ENCODE results near the gene TNNI2. TPM values are rescaled to one million over a fixed set of nuclear protein-coding genes. Genes with fewer than 3 reads are reported as not detected.

TNNI2 gene
- total and polyA plus RNA-seq, 10 donors: 2.3 to 21.8 (median 6.7) TPM

DNA sequence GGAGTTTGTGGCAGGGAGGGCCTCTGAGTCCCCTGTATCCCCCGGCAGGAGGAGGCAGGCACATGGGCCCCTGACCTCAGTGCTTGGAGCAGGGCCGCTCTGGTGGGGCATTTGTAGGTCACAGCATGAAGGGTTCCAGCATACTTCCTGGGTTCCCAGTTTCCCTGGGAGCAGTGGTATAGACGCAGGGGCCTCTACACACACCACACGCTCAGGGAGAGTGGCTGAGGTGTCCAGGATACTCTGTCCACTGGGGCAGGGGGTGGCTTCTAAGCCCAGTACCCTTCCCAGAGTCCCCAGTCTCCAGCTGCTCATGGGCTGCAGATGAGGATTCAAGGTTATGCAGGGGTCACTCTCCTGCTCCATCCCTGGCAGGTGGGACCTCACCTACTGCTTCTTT, 20.2 kb downstream of the TNNI2 start:
- Histone ChIP-seq H3K4me1 (peaks cover 28 to 84% (median 66%) of the 10 kb centered on the region in 6 donors), H3K27me3 (replicated peaks in 1 of 7) (no peaks in the 10 kb centered on the region), H3K27ac (no peak overlapping the region), H3K4me3 (no peak overlapping the region), H3K36me3 (peaks cover 0 to 53% (median 5%) of the 10 kb centered on the region in 6 donors), H3K9me3 (no peaks in the 10 kb centered on the region)
- no peak for TF ChIP-seq POLR2A (IDR thresholded peaks at IDR 0.05)
- TF ChIP-seq, protein P1, sequence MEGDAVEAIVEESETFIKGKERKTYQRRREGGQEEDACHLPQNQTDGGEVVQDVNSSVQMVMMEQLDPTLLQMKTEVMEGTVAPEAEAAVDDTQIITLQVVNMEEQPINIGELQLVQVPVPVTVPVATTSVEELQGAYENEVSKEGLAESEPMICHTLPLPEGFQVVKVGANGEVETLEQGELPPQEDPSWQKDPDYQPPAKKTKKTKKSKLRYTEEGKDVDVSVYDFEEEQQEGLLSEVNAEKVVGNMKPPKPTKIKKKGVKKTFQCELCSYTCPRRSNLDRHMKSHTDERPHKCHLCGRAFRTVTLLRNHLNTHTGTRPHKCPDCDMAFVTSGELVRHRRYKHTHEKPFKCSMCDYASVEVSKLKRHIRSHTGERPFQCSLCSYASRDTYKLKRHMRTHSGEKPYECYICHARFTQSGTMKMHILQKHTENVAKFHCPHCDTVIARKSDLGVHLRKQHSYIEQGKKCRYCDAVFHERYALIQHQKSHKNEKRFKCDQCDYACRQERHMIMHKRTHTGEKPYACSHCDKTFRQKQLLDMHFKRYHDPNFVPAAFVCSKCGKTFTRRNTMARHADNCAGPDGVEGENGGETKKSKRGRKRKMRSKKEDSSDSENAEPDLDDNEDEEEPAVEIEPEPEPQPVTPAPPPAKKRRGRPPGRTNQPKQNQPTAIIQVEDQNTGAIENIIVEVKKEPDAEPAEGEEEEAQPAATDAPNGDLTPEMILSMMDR (IDR thresholded peaks at IDR 0.05 in 8 of 11, conservative IDR thresholded peaks at IDR 0.05 in 3 of 11): no peak
- peak in 2 of 3 donors; percentile 41 to 48 for TF ChIP-seq POLR2AphosphoS5 (IDR thresholded peaks at IDR 0.05)
- peak; percentile 66 for DNase-seq
- WGBS, 5 donors: 46 to 100% (median 78%) methylated on average over 2 to 4 of the region's 4 CpGs
- intact Hi-C loops (cut with DNase I; ENCODE audit: low total_unique reads): no loop called here

DNA sequence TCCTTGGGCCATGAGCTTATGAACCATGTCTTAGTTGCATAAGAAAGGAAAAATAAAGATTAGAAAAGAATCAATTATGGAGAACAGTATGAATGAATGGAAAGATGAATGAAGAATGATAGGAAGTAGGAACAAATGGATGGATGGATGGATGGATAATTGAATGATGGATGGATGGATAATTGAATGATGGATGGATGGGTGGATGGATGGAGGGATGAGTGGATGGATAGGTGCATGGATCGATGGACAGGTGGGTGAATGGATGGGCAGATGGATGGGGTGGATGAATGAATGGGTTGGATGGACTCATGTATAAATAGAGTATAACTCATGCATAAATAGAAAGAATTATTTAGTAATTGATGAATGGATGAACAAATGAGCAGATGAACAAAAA, 21.3 kb downstream of the TNNI2 start:
- no peaks in the 10 kb centered on the region for H3K27me3 ChIP-seq (replicated peaks in 1 of 7)
- no peak overlapping the region for H3K4me3 ChIP-seq
- peaks cover 28 to 84% (median 67%) of the 10 kb centered on the region in 6 donors for H3K4me1 ChIP-seq
- TF ChIP-seq, protein P1 (IDR thresholded peaks at IDR 0.05 in 8 of 11, conservative IDR thresholded peaks at IDR 0.05 in 3 of 11): no peak
- no peak for TF ChIP-seq POLR2AphosphoS5 (IDR thresholded peaks at IDR 0.05)
- TF ChIP-seq POLR2A (IDR thresholded peaks at IDR 0.05): peak in 1 of 3 donors; percentile 9
- peaks cover 0 to 58% (median 5%) of the 10 kb centered on the region in 6 donors for H3K36me3 ChIP-seq
- no peak overlapping the region for H3K27ac ChIP-seq
- no peak for DNase-seq
- intact Hi-C loops (cut with DNase I; ENCODE audit: low total_unique reads): no loop called here
- 93 to 98% (median 94%) methylated on average over 1 of the region's 1 CpG for WGBS, 5 donors
- no peaks in the 10 kb centered on the region for H3K9me3 ChIP-seq

- Histone ChIP-seq H3K4me3 (no peak overlapping the region), H3K4me1 (peaks cover 17 to 84% (median 67%) of the 10 kb centered on the region in 6 donors), H3K27me3 (replicated peaks in 1 of 7) (no peaks in the 10 kb centered on the region), H3K36me3 (peaks cover 0 to 62% (median 5%) of the 10 kb centered on the region in 6 donors), H3K9me3 (no peaks in the 10 kb centered on the region), H3K27ac (peak overlapping the region in 2 of 8 donors; percentile 83 to 86)
- intact Hi-C loops (cut with DNase I; ENCODE audit: low total_unique reads): no loop called here
- no peak for DNase-seq
- TF ChIP-seq POLR2AphosphoS5 (IDR thresholded peaks at IDR 0.05) (no peak), POLR2A (IDR thresholded peaks at IDR 0.05) (no peak)
- TF ChIP-seq, protein P1 (IDR thresholded peaks at IDR 0.05 in 8 of 11, conservative IDR thresholded peaks at IDR 0.05 in 3 of 11): no peak
- 92 to 100% (median 95%) methylated on average over 4 of the region's 4 CpGs for WGBS, 5 donors
Measured at GRCh38 chr11:1861435-1862411, 22.9 kb downstream of the TNNI2 start.

All from spleen (tissue), 11 donors.